Activated effector memory CD4-positive, alpha-beta T cell treated with Interleukin-2 at 50 U/mL for 16 hours (primary cell): ENCODE measurements around the gene FRZB.
"Not testable (repeated sequence)": the region's sequence is repeated elsewhere in the genome, so short reads cannot be mapped to it uniquely, and the experiment has no call there.

Experiments used
- DNase-seq: peaks from one replicate; pipeline ENCODE4 v3.0.0-alpha.2; 2020

FRZB gene

DNA sequence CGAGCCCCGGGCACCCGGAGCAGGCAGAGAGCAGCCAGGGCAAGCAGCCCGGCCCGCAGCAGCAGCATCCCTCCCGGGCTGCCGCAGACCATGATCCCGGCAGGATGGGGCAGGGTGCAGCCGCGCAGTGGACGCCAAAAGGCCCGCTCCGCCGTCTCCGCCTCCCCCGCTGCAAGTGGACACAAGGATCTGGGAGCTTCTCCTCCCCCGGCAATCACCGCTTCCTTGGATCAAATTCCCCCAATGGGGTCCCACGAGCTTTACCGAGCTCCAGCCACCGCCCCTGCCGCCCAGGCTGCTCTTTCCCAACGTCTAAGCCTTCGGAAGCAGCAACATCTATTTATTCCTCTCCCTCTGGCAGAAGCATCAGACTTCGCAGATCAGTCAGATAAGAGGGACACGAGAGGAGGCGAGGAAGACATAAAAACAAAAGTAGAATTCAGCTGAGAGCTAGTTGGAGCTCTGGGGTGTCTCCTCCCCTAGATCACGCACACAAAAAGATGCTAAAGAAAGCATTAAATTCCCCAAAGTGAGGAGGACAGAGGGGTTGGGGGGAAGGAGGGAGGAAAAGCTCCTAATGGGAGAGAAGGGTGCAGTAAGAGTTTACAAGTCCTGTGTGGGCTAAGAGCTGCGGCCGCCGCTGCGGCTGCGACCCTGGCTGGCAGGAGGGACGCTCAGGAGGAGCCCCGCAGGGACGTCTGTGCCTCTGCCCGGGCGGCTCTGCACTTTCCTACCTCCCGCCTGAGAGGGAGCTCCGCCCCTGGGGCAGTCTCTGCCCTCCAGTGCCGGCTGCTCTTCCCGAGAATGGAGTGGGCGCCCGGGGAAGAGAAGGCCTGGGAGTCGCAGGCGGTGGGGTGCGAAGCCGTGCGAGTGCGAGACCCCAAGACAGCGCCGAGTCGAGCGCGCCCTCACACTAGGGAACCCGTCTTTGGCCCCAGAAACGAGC is at the start of gene FRZB:
Gene FRZB, minus strand, starts transcription at position 177 of the 946 bp plus-strand sequence. Its CDS starts 85 bp downstream, at position 92.
- DNase-seq = no peak

- no peak for DNase-seq
These were observed 49.2 kb upstream of the FRZB start for GRCh38 chr2:182915369-182916326.

DNA sequence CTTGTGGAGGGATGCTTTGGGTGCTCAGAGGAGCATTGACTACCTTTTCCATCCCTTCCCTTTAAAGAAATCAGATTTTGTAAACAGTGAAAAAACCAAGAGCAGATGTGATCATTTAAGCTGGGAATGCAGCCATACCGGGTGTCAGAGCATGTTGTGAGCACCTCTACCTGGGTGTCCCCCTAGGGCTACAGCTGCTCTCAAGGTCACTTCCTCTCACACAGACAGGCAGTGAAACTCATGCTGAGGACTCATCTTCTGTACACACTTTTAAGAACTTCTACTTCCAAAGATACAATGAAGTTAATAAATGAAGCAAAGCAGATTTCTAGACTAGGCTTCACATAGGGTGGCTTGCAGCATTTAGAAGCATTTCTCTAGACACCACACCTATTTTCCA is 48.4 kb upstream of the FRZB start:
- DNase-seq = no peak

GRCh38 chr2:182913064-182913463 is 46.6 kb upstream of the FRZB start:
- no peak for DNase-seq

- no peak for DNase-seq
These were observed 46.1 kb upstream of the FRZB start for GRCh38 chr2:182912518-182912915.

DNA sequence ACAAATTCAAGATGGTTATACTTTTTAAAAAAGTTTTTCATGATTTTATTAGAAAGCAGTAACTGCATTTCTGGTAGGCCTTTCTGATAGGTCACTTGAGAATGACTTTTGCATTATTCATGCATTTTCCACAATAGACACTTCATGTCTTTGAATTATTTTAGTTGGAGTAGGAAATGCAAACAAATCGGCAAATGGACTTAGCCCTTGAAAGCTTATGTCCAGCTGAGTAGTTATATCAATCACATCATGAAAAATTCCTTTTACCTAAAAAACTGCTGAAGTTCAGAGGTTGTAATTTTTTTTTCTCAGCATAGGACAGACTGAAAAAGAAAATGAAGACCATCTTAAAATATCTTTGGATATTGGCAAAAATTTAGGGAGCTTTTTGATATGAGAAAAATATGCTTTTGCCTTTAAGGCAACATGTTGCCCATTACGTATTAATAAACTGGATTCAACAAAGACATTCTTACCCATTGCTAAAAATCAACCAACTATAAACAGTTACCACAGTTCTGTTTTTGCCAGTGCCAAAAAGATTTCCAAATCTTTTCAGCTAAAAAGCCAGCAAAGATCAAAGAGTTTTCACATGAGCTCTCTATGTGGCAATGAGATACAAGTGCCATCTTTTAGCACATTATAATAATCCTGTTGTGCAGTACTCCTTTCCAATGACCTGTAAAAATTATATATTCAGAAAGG is 45.5 kb upstream of the FRZB start:
- DNase-seq = no peak

DNA sequence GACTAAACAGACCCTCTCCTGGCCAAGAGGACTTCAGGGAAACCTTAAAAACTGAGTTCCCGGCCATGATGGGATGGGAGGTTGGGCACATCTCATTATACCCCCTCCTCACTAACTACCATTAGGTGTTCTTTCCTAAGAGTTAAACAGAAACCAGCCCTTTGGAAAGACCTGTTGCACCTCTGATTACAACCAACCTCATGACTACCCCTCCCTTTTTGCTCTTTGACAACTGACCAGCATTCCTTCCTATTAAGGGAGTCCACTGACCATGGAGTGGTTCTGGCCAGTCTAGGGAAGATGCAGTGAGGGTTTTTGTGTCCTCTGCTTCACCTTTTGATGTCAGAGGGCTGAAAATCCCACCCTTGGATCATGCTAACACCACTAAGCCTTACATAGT is 44.5 kb upstream of the FRZB start:
- DNase-seq = no peak

DNA sequence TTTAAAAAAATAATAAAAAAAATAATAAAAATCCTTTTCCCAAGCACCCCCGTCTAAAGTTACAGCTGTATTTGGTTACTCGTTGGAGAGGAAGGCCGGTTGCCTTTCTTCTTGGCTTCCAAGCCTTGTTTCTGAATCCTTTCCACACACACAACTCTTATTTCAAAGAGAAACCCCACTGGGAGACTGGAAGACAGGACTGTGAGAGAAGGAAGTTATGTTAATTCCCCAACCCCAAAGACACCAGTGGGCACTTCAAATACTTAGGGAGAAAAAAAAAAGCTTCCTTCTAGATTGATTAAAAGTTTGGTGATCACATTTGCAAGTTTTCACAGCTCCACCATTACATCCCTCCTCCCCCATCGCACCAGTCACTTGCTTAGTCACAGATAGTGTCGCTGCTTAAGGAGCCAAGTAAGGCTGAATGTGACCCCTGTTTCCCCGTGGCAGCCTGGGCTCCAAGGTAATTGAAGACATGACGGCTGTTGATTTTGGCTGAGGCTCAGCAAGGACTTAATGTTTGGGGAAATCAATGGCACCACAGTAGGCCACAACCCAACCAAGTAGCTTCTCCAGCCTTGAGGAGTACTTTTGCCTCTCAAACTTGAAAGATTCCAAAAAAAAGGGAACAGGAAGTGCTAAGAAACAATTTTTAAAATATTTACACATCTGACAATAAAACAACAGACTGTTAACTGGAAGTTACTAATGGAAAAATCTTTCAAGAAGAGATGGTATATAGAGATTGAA is 40.8 kb upstream of the FRZB start:
- no peak for DNase-seq

DNA sequence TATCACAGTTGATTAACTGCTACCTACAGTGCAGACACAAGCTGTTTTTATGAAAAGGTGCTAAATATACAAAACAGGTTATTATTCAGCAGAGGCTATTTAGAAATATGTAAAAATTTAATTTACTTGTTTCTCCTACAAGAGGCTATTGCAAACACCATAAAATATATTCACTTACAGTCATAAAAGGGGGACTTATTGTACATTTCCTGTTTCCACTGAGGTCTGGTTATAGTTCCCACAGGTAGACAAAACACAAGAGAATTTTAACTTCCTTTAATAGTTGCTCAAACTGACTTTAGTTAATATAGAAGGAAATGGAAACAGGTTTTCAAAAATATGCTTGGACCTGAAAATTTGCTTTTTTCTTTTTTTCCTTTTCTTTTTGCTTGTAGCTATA is 40.0 kb upstream of the FRZB start:
- DNase-seq = no peak

GRCh38 chr2:182904844-182905243 is 38.4 kb upstream of the FRZB start:
- no peak for DNase-seq

- DNase-seq = no peak
These were observed 37.1 kb upstream of the FRZB start for GRCh38 chr2:182903566-182903965.

- no peak for DNase-seq
These were observed 35.3 kb upstream of the FRZB start for GRCh38 chr2:182901748-182902147.

- no peak for DNase-seq
These were observed 32.3 kb upstream of the FRZB start for GRCh38 chr2:182898718-182899117.

- DNase-seq = no peak
These were observed 30.7 kb upstream of the FRZB start for GRCh38 chr2:182897137-182897536.

DNA sequence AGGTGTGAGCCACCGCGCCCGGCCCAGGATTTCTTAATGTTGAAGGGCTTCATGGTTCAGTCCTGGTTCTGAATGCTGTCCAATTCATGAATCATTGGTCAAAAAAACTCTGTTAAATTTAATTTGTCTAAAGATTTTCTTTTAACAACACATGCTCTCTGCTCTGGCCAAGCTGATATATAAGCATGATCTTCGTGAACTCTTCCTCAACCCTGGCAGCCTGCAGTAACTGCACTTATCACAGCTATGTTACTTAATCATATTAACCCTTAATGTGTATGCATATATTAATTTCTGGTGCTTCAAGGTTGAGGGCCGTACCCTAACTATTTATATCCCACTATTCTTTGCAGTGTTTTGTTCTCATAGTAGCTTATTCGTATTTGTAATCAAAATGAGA is 29.4 kb upstream of the FRZB start:
- no peak for DNase-seq

- DNase-seq = no peak
These were observed 28.7 kb upstream of the FRZB start for GRCh38 chr2:182895169-182895568.

DNA sequence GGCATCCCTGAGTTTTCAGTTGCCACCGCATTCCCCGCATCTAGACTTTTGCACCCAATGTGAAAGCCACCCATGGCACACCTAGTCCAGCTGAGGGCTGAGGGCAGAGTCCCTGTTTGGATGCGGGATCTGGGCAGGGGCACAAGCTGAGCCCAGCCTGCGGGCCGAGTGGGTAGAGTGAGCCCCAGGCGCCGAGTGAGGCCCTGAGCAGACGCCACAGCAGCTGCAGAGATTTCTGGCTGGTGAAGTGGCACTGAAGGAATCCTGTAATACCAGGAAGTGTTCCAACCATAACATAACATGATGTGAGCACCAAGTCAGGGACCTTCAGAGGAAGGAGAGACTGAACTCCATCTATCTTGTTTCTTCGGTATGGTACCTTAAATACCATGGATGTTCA is 27.7 kb upstream of the FRZB start:
- DNase-seq = no peak

GRCh38 chr2:182893666-182894065 is 27.2 kb upstream of the FRZB start:
- DNase-seq = no peak

DNA sequence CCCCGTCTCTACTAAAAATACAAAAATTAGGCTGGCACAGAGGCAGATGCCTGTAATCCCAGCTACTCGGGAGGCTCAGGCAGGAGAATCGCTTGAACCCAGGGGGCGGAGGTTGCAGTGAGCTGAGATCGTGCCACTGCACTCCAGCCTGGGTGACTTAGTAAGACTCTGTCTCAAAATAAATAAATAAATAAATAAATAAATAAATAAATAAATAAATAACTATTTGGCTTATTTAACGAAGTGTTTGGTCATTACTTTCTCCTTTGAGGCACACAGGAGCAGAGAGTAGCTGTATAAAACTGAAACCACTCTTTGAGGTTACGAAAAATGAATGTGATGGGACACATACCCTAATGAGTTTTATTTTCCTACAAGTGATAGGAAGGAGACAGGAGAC is 26.6 kb upstream of the FRZB start:
- DNase-seq = not testable (repeated sequence)

DNA sequence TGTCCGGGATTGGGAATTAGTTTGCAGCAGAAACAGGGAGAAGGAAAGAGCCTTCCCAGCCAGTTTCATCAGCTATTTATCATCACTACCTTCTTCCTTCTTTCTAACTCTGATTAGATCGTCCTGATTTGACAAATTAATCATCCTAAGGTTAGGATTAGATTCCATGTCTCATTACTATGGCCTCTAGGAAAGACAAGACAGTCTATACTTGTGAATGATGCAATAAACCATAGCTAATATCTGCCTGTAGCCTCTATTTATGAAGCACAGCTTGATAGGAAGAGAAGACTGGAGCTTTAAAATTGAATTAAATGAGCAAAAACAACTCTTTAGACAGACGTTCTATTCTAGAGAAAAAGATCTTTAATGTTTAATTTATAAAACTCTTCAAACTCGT is 25.2 kb upstream of the FRZB start:
- DNase-seq = no peak

DNA sequence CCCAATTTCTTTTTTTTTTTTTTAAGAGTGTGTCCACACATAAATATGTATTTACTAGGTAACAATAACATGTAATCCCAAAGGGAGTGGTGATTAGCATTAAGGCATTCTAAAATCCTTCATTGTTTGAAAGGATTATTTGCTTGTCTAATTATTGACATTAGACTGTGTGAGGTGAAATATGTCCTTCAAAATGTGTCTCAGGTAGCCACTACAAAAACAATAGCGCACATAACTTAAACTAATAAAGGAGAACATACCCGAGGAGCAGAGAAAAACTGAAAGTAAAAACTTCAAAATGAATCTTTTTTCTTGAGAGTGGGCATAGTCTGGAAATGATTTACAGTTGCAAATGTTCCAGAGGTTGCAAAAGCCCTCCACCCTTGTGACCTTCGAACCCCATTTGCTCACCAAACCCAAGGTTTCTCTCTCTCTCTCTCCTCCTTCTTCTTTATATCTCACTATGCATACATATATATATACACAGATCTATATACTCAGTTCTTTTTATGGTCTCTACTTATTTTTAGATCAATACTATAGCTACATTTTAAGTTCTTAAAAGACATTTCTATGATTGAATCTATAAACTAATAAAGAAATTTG is 24.4 kb upstream of the FRZB start:
- DNase-seq = no peak

DNA sequence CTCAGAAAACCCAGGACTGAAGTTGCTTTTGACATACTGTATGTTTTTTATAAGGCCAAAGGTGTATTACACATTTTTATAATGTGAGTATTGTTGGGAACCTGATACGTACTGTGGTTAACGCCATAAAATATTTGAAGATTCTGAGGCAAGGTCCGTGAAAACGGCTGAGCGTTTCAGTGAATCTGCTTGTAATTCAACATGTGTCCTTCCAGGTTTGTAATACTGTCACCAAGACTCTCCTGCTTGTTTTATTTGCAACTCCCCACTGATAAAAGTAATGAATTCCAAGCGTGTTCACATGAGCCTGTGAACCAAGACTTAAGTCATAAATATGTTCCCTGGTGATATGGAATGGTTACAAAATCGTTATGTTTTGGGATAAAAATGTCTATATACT is 23.9 kb upstream of the FRZB start:
- no peak for DNase-seq
